Measurements from ENCODE around the gene EXOC4. TPM values are rescaled to one million over a fixed set of nuclear protein-coding genes. Genes with fewer than 3 reads are reported as not detected.

EXOC4 gene
- total RNA-seq, 3 donors from 2014 or later, result 88.3 to 136 (median 99.6) TPM

DNA sequence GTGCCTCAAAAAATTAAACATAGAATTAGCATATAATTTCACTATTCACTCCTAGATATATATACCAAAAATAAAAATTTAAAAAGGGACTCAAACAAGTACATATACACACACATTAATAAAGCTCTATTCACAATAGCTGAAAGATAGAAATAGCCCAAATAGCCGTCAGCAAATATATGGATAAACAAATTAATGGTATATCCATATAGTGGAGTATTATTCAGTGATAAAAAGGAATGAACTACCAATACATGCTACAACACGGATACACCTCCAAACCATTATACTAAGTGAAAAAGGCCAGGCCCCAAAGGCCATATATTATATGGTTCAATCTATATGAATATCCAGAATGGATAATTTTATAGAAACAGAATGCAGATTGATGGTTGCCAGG is 459.7 kb downstream of the EXOC4 start:
- Histone ChIP-seq H3K4me3 (no peak overlapping the region), H3K27me3 (no peaks in the 10 kb centered on the region), H3K9me3 (no peaks in the 10 kb centered on the region), H3K27ac (no peak overlapping the region), H3K36me3 (no peaks in the 10 kb centered on the region), H3K4me1 (no peaks in the 10 kb centered on the region)
- intact Hi-C loops (cut with DNase I; ENCODE audit: low total_unique reads), result no loop called here
- DNase-seq (ENCODE audit: low spot score in 2 of 2), result no peak
- TF ChIP-seq CTCF (IDR thresholded peaks at IDR 0.05), result no peak
- no peak for TF ChIP-seq POLR2A (IDR thresholded peaks at IDR 0.05)
- no peak for TF ChIP-seq POLR2AphosphoS5 (IDR thresholded peaks at IDR 0.05)

GRCh38 chr7:133714654-133715053 is 461.8 kb downstream of the EXOC4 start:
- Histone ChIP-seq H3K9me3 (no peaks in the 10 kb centered on the region), H3K4me1 (no peaks in the 10 kb centered on the region), H3K27ac (no peak overlapping the region), H3K4me3 (no peak overlapping the region), H3K27me3 (no peaks in the 10 kb centered on the region), H3K36me3 (no peaks in the 10 kb centered on the region)
- TF ChIP-seq CTCF (IDR thresholded peaks at IDR 0.05), result no peak
- no peak for TF ChIP-seq POLR2AphosphoS5 (IDR thresholded peaks at IDR 0.05)
- no peak for TF ChIP-seq POLR2A (IDR thresholded peaks at IDR 0.05)
- no peak for DNase-seq (ENCODE audit: low spot score in 2 of 2)
- intact Hi-C loops (cut with DNase I; ENCODE audit: low total_unique reads), result no loop called here

DNA sequence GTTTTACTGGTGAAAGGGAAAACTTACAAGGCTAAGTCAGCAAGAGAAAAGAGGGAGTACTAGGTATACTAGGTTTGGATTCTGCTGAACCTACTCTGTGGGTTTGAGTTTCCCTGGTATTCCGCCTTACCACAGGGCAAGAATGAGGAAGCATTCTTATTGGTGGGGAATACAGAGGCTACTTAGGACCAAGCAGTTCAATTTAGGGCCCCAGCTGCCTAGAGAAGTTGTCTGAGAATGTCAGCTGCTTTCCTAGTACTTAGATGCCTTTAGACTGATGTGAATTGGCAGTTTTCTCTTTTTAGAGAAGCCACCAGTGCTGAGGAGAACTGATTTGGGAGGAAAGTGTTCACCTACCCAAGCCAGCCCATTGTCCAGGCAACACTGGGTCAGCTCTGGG is 465.3 kb downstream of the EXOC4 start:
- Histone ChIP-seq H3K9me3 (no peaks in the 10 kb centered on the region), H3K27ac (no peak overlapping the region), H3K36me3 (no peaks in the 10 kb centered on the region), H3K27me3 (no peaks in the 10 kb centered on the region), H3K4me1 (no peaks in the 10 kb centered on the region), H3K4me3 (no peak overlapping the region)
- TF ChIP-seq POLR2AphosphoS5 (IDR thresholded peaks at IDR 0.05) (no peak), CTCF (IDR thresholded peaks at IDR 0.05) (no peak), POLR2A (IDR thresholded peaks at IDR 0.05) (no peak)
- intact Hi-C loops (cut with DNase I; ENCODE audit: low total_unique reads), result no loop called here
- no peak for DNase-seq (ENCODE audit: low spot score in 2 of 2)

DNA sequence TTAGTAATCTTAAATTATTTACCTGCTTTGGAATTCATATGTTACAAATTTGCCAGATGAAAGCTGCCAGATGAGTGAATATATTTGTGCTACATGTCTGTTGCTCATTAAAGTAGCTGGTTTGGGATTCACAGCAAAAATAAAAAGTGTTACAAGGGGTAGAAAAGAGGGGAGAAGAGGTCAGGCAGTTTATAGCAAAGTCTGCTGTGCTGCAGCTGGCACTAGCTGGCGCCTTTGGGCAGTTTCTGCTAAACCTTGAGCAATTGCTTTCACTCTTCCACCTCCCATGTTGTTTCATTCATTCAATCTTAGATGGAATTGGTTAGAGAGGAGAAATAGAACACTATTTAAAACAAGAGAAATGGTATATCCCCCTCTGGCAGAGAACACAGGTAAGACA is 470.2 kb downstream of the EXOC4 start:
- intact Hi-C loops (cut with DNase I; ENCODE audit: low total_unique reads), result no loop called here
- no peaks in the 10 kb centered on the region for H3K4me1 ChIP-seq
- no peak overlapping the region for H3K4me3 ChIP-seq
- DNase-seq (ENCODE audit: low spot score in 2 of 2), result no peak
- H3K36me3 ChIP-seq, result no peaks in the 10 kb centered on the region
- no peaks in the 10 kb centered on the region for H3K9me3 ChIP-seq
- H3K27ac ChIP-seq, result no peak overlapping the region
- no peaks in the 10 kb centered on the region for H3K27me3 ChIP-seq
- TF ChIP-seq CTCF (IDR thresholded peaks at IDR 0.05), result no peak
- TF ChIP-seq POLR2AphosphoS5 (IDR thresholded peaks at IDR 0.05), result no peak
- no peak for TF ChIP-seq POLR2A (IDR thresholded peaks at IDR 0.05)

DNA sequence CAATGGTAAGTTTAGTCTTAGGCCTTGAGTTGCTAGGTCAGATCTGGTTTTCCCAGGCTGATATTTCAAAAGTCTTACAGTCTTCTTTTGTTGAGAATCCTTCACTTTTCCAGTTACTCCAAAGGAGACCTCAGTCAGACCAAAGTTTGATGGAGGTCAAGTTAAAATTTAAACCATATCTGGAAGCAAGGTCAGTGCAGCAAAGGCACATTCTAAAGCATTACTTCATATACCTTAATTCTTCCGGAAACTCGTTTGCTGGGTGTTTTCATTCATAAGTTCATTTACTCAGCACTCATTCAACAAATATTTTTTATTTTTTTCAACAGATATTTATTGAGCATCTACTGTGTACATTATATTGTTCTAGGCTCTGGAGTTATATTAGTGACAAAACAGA is 471.3 kb downstream of the EXOC4 start:
- H3K4me3 ChIP-seq, result no peak overlapping the region
- no peak overlapping the region for H3K27ac ChIP-seq
- no peaks in the 10 kb centered on the region for H3K27me3 ChIP-seq
- no peaks in the 10 kb centered on the region for H3K9me3 ChIP-seq
- DNase-seq (ENCODE audit: low spot score in 2 of 2), result no peak
- no peaks in the 10 kb centered on the region for H3K4me1 ChIP-seq
- TF ChIP-seq POLR2AphosphoS5 (IDR thresholded peaks at IDR 0.05) (no peak), CTCF (IDR thresholded peaks at IDR 0.05) (no peak), POLR2A (IDR thresholded peaks at IDR 0.05) (no peak)
- no peaks in the 10 kb centered on the region for H3K36me3 ChIP-seq
- intact Hi-C loops (cut with DNase I; ENCODE audit: low total_unique reads), result no loop called here
